Heart left ventricle (tissue), 13 donors: ENCODE measurements around the gene PDZD7.

ENCODE experiments used
- POLR2A ChIP-seq, 2 donors: fragments of 450-650 bp; IDR thresholded peaks; one replicate each; pipeline ENCODE4 v1.6.1; 2017; ENCODE audit warnings: antibody characterized with exemption in 2 of 2, mild to moderate bottlenecking in 2 of 2, moderate library complexity in 2 of 2
- TF ChIP-seq, protein P1 (sequence below), 12 donors: fragments of 200-600 bp; sonication (generic) in 4 of 12; IDR thresholded peaks; one replicate each; pipeline versions ENCODE4 v1.5.0 to v1.8.0; 2018 to 2022; ENCODE audit warnings: antibody characterized with exemption in 12 of 12, mild to moderate bottlenecking in 5 of 12
- donor health status: ischemic (EF 13 %, LVEDD 7.1; RV severe dilation, severe dysfunction).
- donor health status: DM: no; HTN: yes; CAD: no.
- donor health status: DM: no; HTN: no; CAD: no.
- donor health status: ischemic (EF 25% LVEDD 6.9; RV normal size, moderate dysfunction).
- donor health status: ischemic (EF 25% LVEDD 5.7; RV mildly dilated, moderate dysfunction).
- donor health status: ischemic (EF 35%, LVEDD 5.7; RV mildly dilated, moderate dysfunction).
- donor health status: nonischemic (EF 11% LVEDD 7.7; RV severe dilation, severe dysfunction).
- donor health status: DM: yes; HTN: yes; CAD: no.
- donor health status: PGD.
- donor health status: ischemic (EF 29% LVEDD 5.4; RV normal size, mild dysfunction).
- donor health status: nonischemic (EF 23%, LVEDD 6.1; RV moderate dilation, normal function).

DNA sequence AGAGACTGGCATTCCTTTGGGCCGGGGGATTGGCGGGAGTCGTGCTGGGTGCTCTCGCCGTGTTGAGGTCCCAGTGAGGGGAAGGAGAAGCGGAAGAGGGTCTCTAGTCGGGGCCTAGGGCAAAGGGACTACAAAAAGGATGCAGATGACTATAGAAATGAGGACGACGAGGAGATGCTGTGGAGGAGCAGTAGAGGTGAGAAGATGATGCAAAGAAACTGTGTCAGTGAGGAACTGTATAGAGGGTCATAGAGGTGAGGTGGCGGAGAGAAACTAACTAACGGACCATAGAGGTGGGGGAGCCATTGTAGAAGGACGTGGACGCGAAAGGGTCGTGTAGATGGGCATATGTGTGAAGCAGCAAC lies 43.3 kb downstream of the PDZD7 start:
- TF ChIP-seq, protein P1, sequence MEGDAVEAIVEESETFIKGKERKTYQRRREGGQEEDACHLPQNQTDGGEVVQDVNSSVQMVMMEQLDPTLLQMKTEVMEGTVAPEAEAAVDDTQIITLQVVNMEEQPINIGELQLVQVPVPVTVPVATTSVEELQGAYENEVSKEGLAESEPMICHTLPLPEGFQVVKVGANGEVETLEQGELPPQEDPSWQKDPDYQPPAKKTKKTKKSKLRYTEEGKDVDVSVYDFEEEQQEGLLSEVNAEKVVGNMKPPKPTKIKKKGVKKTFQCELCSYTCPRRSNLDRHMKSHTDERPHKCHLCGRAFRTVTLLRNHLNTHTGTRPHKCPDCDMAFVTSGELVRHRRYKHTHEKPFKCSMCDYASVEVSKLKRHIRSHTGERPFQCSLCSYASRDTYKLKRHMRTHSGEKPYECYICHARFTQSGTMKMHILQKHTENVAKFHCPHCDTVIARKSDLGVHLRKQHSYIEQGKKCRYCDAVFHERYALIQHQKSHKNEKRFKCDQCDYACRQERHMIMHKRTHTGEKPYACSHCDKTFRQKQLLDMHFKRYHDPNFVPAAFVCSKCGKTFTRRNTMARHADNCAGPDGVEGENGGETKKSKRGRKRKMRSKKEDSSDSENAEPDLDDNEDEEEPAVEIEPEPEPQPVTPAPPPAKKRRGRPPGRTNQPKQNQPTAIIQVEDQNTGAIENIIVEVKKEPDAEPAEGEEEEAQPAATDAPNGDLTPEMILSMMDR (IDR thresholded peaks at IDR 0.05): no peak
- no peak for TF ChIP-seq POLR2A (IDR thresholded peaks at IDR 0.05)
